Fibroblast of villous mesenchyme (primary cell): ENCODE data around the gene MAGI1. TPM values are rescaled to one million over a fixed set of nuclear protein-coding genes. Genes with fewer than 3 reads are reported as not detected.
"Not testable (repeated sequence)": the region's sequence is repeated elsewhere in the genome, so short reads cannot be mapped to it uniquely, and the experiment has no call there.

Experiments
- DNase-seq: peaks from one replicate; pipeline ENCODE4 v3.0.0-alpha.2; 2010; ENCODE audit warnings: low read depth
- H3K4me3 ChIP-seq: 2 replicates; pipeline ENCODE4 v1.5.1; 2011; ENCODE audit warnings: low read depth, mild to moderate bottlenecking, low read length
- CTCF ChIP-seq: IDR thresholded peaks from 2 replicates; pipeline ENCODE4 v1.5.1; 2012; ENCODE audit warnings: low read depth, mild to moderate bottlenecking, low read length; ENCODE audit not compliant: insufficient read depth
- total RNA-seq: library from RNA; depleted of rRNA; stranded (reverse); fragments of >200 nt; gene quantifications from 2 replicates; pipeline ENCODE4 v1.2.3, GENCODE V29; 2012

MAGI1 gene
- total RNA-seq, 1 donor = 20.7 TPM

- TF ChIP-seq CTCF = no peak
These were observed 423.4 kb downstream of the MAGI1 start for GRCh38 chr3:65615329-65615728.

GRCh38 chr3:65614585-65614984, 424.1 kb downstream of the MAGI1 start:
- no peak overlapping the region for H3K4me3 ChIP-seq
- DNase-seq = no peak
- no peak for TF ChIP-seq CTCF

More at GRCh38 chr3:65615329-65615728, 423.4 kb downstream of the MAGI1 start:
- DNase-seq = no peak
- no peak overlapping the region for H3K4me3 ChIP-seq

GRCh38 chr3:65607965-65608460, 430.7 kb downstream of the MAGI1 start:
- DNase-seq, H3K4me3 ChIP-seq: not testable (repeated sequence)

- H3K4me3 ChIP-seq = no peak overlapping the region
- no peak for DNase-seq
- no peak for TF ChIP-seq CTCF
These were observed 431.6 kb downstream of the MAGI1 start for GRCh38 chr3:65607101-65607500.

- no peak for TF ChIP-seq CTCF
- H3K4me3 ChIP-seq = no peak overlapping the region
- DNase-seq = no peak
These were observed 432.8 kb downstream of the MAGI1 start for GRCh38 chr3:65605876-65606432.

- H3K4me3 ChIP-seq = no peak overlapping the region
- TF ChIP-seq CTCF = no peak
- DNase-seq = peak; percentile 59
These were observed 433.7 kb downstream of the MAGI1 start for GRCh38 chr3:65604863-65605526.

- DNase-seq = no peak
- no peak overlapping the region for H3K4me3 ChIP-seq
- no peak for TF ChIP-seq CTCF
These were observed 435.1 kb downstream of the MAGI1 start for GRCh38 chr3:65603631-65604030.
